ENCODE results near the gene SLC38A3.

- TF ChIP-seq CTCF (IDR thresholded peaks at IDR 0.05) = no peak
- no peak for TF ChIP-seq POLR2A (IDR thresholded peaks at IDR 0.05)
Observed at GRCh38 chr3:50165910-50166538, 39.0 kb upstream of the SLC38A3 start.

Data from Peyer's patch (tissue), 4 donors.